CD4-positive, CD25-positive, alpha-beta regulatory T cell (primary cell): ENCODE measurements around the gene MRPS27. TPM values are rescaled to one million over a fixed set of nuclear protein-coding genes. Genes with fewer than 3 reads are reported as not detected.

Experiments
- ATAC-seq, 2 donors: fragments of 150-1000 bp; cut with Tn5 transposase; one replicate each; pipeline ENCODE4 v1.10.0; 2021; ENCODE audit warnings: low read depth in 2 of 2, moderate number of reproducible peaks in 2 of 2, moderate library complexity in 1 of 2
- DNase-seq, 3 donors: peaks; one replicate each; pipeline versions ENCODE4 v3.0.0 to v3.0.0-alpha.2; 2012 to 2022; ENCODE audit warnings: mixed read lengths in 1 of 3
- H3K27ac ChIP-seq: one replicate; pipeline ENCODE4 v1.7.0; 2013; ENCODE audit warnings: mild to moderate bottlenecking, low read length; ENCODE audit not compliant: insufficient read depth, poor library complexity, severe bottlenecking
- H3K27me3 ChIP-seq: one replicate; pipeline ENCODE4 v1.7.0; 2013; ENCODE audit warnings: low read length; ENCODE audit not compliant: control insufficient read depth, insufficient read depth
- H3K36me3 ChIP-seq: one replicate; pipeline ENCODE4 v1.7.0; 2013; ENCODE audit warnings: mild to moderate bottlenecking, low read length, moderate library complexity; ENCODE audit not compliant: control insufficient read depth, insufficient read depth
- H3K4me1 ChIP-seq: 2 replicates; pipeline ENCODE4 v1.7.0; 2013; ENCODE audit warnings: mild to moderate bottlenecking, low read length; ENCODE audit not compliant: insufficient read depth, control insufficient read depth, poor library complexity, severe bottlenecking
- H3K4me3 ChIP-seq: one replicate; pipeline ENCODE4 v1.7.0; 2013; ENCODE audit warnings: low read depth, mild to moderate bottlenecking, low read length, moderate library complexity
- H3K9me3 ChIP-seq, 2 experiments: 1 replicate in 1 of 2; 2 replicates in 1 of 2; pipeline ENCODE4 v1.7.0; 2013; ENCODE audit warnings: low read length in 2 of 2, mild to moderate bottlenecking in 1 of 2, moderate library complexity in 1 of 2; ENCODE audit not compliant: control insufficient read depth in 2 of 2
- H3K27ac Mint-ChIP-seq, 3 donors: one replicate each; pipeline ENCODE4 v1.8.0; 2020 to 2022; ENCODE audit warnings: mild to moderate bottlenecking in 3 of 3, mixed read lengths in 3 of 3, moderate library complexity in 2 of 3
- H3K27me3 Mint-ChIP-seq: one replicate; pipeline ENCODE4 v1.8.0; 2022; ENCODE audit warnings: mild to moderate bottlenecking, mixed read lengths
- H3K36me3 Mint-ChIP-seq: one replicate; pipeline ENCODE4 v1.8.0; 2020; ENCODE audit warnings: mixed read lengths
- H3K4me1 Mint-ChIP-seq, 4 donors: one replicate each; pipeline ENCODE4 v1.8.0; 2020 to 2022; ENCODE audit warnings: mixed read lengths in 4 of 4, mild to moderate bottlenecking in 1 of 4
- H3K4me3 Mint-ChIP-seq, 4 donors: one replicate each; pipeline ENCODE4 v1.8.0; 2020 to 2022; ENCODE audit warnings: mild to moderate bottlenecking in 4 of 4, mixed read lengths in 4 of 4, moderate library complexity in 3 of 4
- H3K9me3 Mint-ChIP-seq, 7 donors: one replicate each; pipeline ENCODE4 v1.8.0; 2020 to 2022; ENCODE audit warnings: mixed read lengths in 7 of 7, mild to moderate bottlenecking in 3 of 7, moderate library complexity in 2 of 7
- polyA plus RNA-seq, 4 donors: library from polyadenylated mRNA; unstranded; fragments of 300-500 nt; fragmentation: Illumina TruSeq; gene quantifications; one replicate each; pipeline ENCODE4 v1.2.3, GENCODE V29; 2021
- total RNA-seq: library from RNA; stranded (reverse); gene quantifications from one replicate; pipeline ENCODE4 v1.2.3, GENCODE V29; 2022

The MRPS27 gene
- total and polyA plus RNA-seq, 5 donors from 2014 or later: 36.2 to 53.1 (median 42.5) TPM

DNA sequence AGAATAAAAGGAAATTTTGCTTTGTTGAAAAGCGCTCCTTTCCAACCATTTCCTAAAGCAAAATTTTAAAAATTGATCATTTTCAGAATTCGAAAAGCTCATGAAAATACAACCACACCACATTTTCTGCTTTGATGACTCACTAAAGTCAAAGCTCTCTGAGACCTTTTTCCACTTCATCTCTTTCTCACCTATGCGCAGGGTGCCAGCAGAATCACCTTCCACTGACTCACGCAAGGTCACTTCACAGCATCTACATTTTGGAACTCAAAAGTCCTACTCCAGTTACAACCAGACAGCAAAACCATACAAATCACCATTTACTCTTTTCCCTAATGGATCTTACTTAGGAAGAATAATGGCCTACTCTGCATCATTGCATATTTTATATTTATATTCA, 106.6 kb downstream of the MRPS27 start:
- peaks cover 8% of the 10 kb centered on the region for H3K36me3 ChIP-seq
- H3K4me3 ChIP-seq: no peak overlapping the region
- H3K4me3 Mint-ChIP-seq: no peak overlapping the region
- H3K9me3 ChIP-seq: no peaks in the 10 kb centered on the region
- peaks cover 12% of the 10 kb centered on the region for H3K36me3 Mint-ChIP-seq
- H3K4me1 Mint-ChIP-seq: peaks cover 0 to 4% (median 0%) of the 10 kb centered on the region in 4 donors
- H3K27me3 ChIP-seq: no peaks in the 10 kb centered on the region
- ATAC-seq (no peak), DNase-seq (no peak)
- H3K9me3 Mint-ChIP-seq: peaks cover 0 to 1% (median 0%) of the 10 kb centered on the region in 7 donors
- H3K27ac ChIP-seq: no peak overlapping the region
- H3K27ac Mint-ChIP-seq: no peak overlapping the region
- no peaks in the 10 kb centered on the region for H3K27me3 Mint-ChIP-seq
- no peaks in the 10 kb centered on the region for H3K4me1 ChIP-seq

DNA sequence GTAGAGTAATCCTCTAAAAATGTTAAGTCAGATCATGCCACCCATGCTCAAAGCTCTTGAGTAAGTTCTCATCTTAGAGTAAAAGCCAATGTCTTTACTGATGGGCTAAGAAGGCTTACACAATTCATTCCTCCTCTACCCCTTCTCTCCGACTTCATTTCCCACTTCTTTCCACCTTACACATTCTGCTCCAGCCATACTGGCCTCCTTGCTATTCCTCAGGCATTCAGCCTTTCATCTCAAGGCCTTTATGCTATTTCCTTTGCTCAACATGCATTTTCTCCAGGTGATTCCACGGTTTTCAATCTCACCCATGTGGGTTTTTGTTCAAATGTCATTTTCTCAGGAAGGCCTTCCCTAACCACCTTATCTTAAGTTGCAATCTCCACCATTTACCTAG, 107.9 kb downstream of the MRPS27 start:
- H3K4me1 Mint-ChIP-seq: peaks cover 0 to 4% (median 0%) of the 10 kb centered on the region in 4 donors
- no peaks in the 10 kb centered on the region for H3K36me3 ChIP-seq
- ATAC-seq: no peak
- H3K27me3 Mint-ChIP-seq: no peaks in the 10 kb centered on the region
- DNase-seq: no peak
- no peak overlapping the region for H3K27ac ChIP-seq
- H3K27ac Mint-ChIP-seq: no peak overlapping the region
- H3K9me3 ChIP-seq: no peaks in the 10 kb centered on the region
- no peak overlapping the region for H3K4me3 Mint-ChIP-seq
- no peak overlapping the region for H3K4me3 ChIP-seq
- no peaks in the 10 kb centered on the region for H3K9me3 Mint-ChIP-seq
- H3K27me3 ChIP-seq: no peaks in the 10 kb centered on the region
- H3K4me1 ChIP-seq: no peaks in the 10 kb centered on the region
- peaks cover 3% of the 10 kb centered on the region for H3K36me3 Mint-ChIP-seq

DNA sequence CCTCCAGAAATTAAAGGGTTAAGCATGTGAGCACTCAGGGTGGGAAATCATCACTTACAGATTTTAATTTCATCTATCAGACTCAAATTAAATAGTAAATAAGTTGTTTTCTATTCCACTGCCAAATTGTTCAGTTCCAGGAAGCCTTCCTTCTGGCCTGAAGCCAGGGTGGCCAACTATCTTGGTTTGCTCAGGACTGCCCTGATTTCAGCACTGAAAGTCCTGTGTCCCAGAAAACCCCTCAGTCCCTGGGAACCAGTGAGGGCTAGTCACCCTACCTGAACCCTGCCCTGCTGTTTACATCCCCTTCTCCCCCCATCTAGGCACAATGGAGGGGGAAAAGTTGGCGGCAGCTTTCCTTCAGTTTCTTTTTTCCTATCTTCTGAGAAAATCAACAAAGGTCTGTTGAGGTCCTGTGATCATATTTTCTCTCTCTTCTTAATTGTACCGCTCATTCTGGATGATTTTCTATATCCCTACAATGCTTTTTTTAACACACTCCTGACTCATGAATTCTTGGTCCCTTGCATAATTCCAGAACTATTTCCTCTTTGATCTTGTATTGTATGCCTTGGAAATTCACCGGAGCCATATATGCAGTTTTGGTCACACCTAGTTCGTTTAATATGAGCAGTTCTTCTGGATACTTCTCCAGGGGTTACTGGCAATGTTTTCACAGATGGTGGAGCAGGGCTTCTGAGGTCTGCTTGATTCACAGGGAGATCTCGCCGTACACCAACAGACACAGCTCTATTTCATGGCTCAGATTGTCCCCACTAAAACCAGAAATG, 109.0 kb downstream of the MRPS27 start:
- Histone ChIP-seq H3K4me1 (no peaks in the 10 kb centered on the region), H3K4me3 (no peak overlapping the region), H3K27ac (no peak overlapping the region), H3K9me3 (no peaks in the 10 kb centered on the region), H3K27me3 (no peaks in the 10 kb centered on the region), H3K36me3 (no peaks in the 10 kb centered on the region)
- Mint-ChIP-seq H3K27me3 (no peaks in the 10 kb centered on the region), H3K4me3 (no peak overlapping the region), H3K27ac (no peak overlapping the region), H3K36me3 (peaks cover 1% of the 10 kb centered on the region), H3K4me1 (peaks cover 0 to 4% (median 2%) of the 10 kb centered on the region in 4 donors), H3K9me3 (no peaks in the 10 kb centered on the region)
- DNase-seq (no peak), ATAC-seq (no peak)

DNA sequence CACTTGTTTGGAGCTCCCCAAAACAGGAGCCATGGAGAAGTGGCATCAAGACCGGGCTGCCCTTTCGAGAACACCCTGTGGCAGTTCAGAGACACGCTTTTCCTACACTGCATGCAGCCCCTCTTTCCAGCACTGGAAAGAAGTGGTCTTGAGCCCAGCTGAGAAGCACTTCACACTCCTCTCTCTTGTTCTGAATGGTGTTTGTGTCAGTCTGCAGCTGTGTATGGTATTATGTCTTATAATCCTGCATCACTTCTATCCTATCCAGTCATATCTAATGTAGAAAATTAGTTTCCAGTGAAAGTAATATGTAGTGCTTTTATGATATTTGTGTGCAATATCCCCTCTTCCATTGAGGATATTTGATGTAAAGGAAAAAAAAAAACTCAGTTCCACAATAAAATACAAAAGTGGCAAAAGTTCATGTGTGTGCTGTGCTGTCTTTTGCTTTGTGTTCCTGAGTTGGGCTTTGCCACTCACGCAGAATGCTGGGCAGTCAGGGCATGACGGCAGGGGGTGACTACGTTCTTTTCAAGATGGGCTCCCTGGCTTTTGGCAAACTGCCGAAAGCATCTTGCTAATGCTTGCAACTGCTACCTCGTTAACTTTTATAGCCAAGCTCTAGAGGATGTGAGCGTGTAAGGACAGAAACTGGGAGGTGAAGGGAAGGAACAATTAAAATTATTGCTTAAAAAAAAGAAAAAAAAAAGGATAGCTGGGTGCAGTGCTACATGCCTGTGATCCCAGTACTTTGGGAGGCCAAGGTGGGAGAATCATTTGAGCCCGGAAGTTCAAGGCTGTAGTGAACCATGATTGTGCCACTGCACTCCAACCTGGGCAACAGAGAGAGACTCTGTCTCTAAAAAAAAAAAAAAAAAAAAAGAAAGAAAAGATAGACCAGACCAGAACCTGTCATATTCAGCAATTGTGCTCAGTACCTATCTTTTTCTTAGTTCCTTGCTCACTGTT, 110.6 kb downstream of the MRPS27 start:
- Histone ChIP-seq H3K27ac (no peak overlapping the region), H3K27me3 (no peaks in the 10 kb centered on the region), H3K9me3 (no peaks in the 10 kb centered on the region), H3K4me3 (no peak overlapping the region), H3K36me3 (no peaks in the 10 kb centered on the region), H3K4me1 (no peaks in the 10 kb centered on the region)
- Mint-ChIP-seq H3K9me3 (no peaks in the 10 kb centered on the region), H3K4me3 (no peak overlapping the region), H3K4me1 (peaks cover 0 to 5% (median under 1%) of the 10 kb centered on the region in 4 donors), H3K27me3 (no peaks in the 10 kb centered on the region), H3K36me3 (peaks cover 4% of the 10 kb centered on the region), H3K27ac (no peak overlapping the region)
- ATAC-seq (no peak), DNase-seq (no peak)

DNA sequence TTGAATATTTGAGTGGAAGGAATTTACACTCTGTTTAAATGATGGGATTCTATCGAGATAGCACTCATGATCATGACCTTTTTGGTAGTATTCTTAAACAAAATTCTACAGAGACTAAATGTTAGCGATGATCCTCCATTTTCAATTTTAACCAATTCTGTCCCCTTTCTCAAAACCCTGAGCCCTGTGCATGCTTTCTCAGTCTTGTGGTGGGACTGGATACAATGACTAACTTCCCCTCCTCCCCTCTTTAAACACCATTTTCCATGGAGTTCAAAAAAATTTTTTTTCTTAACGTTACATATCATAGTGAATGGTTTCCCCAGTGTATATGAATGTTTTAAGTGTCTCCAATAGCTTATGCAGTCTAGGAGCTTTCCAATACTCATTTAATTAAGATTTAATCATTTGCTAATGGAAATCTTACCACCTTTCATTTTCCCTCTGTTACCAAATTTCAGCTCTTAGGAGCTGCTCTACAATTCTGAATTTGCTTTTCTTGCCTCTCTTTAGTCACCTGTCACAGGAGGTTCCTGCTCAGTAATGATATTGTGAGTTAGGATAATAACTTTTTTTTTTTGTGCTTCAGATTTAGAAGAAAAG, 111.6 kb downstream of the MRPS27 start:
- Histone ChIP-seq H3K4me3 (no peak overlapping the region), H3K9me3 (no peaks in the 10 kb centered on the region), H3K4me1 (no peaks in the 10 kb centered on the region), H3K27me3 (no peaks in the 10 kb centered on the region), H3K36me3 (no peaks in the 10 kb centered on the region), H3K27ac (no peak overlapping the region)
- H3K36me3 Mint-ChIP-seq: peaks cover 4% of the 10 kb centered on the region
- H3K27me3 Mint-ChIP-seq: no peaks in the 10 kb centered on the region
- peaks cover 0 to 5% (median 0%) of the 10 kb centered on the region in 4 donors for H3K4me1 Mint-ChIP-seq
- H3K27ac Mint-ChIP-seq: peak overlapping the region in 1 of 3 donors; percentile 44
- no peak overlapping the region for H3K4me3 Mint-ChIP-seq
- ATAC-seq (no peak), DNase-seq (no peak)
- no peaks in the 10 kb centered on the region for H3K9me3 Mint-ChIP-seq

DNA sequence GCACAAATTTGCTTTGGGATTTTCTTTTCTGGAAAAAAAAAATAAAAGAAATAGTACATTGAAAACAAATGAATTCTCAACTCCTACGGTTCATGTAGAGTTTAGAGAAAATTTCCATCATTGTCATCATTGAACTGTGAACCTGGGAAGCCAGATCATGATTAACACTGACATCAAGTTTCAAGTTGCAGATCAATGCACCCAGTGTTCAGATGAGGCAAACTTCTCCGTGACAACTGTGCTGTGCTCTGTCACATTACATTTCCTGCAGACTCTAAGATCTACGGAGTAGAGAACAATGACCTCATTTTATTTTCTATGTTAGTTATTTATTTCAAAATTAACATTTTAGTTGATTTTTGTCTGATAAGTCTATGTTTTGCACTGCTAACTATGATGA, 113.0 kb downstream of the MRPS27 start:
- H3K36me3 Mint-ChIP-seq: peaks cover 4% of the 10 kb centered on the region
- H3K27me3 ChIP-seq: no peaks in the 10 kb centered on the region
- H3K27ac Mint-ChIP-seq: no peak overlapping the region
- no peaks in the 10 kb centered on the region for H3K4me1 ChIP-seq
- no peaks in the 10 kb centered on the region for H3K27me3 Mint-ChIP-seq
- H3K9me3 ChIP-seq: no peaks in the 10 kb centered on the region
- H3K4me1 Mint-ChIP-seq: peaks cover 0 to 5% (median 0%) of the 10 kb centered on the region in 4 donors
- ATAC-seq (no peak), DNase-seq (no peak)
- H3K9me3 Mint-ChIP-seq: no peaks in the 10 kb centered on the region
- H3K4me3 ChIP-seq: no peak overlapping the region
- no peak overlapping the region for H3K4me3 Mint-ChIP-seq
- H3K27ac ChIP-seq: no peak overlapping the region
- H3K36me3 ChIP-seq: no peaks in the 10 kb centered on the region

DNA sequence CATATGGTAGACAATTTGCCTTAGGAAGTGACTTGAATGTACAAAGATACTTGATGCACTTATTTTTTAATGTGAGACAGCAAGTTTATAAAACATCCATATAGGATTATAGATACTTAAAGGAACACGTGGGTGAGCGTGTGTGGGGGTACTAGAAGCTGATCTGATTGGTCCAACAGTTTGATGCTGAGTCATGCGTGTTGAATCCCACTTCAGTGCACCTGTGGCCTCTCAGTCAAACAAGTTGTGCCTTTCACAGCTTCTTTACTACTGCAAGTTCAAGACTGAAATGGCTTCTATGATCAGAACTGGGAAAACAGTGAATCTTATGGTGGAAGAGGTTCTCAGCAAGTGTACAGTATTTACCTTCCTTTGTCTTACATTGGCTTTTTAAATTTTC, 113.9 kb downstream of the MRPS27 start:
- Histone ChIP-seq H3K27ac (no peak overlapping the region), H3K4me3 (no peak overlapping the region), H3K36me3 (no peaks in the 10 kb centered on the region), H3K27me3 (no peaks in the 10 kb centered on the region), H3K9me3 (no peaks in the 10 kb centered on the region), H3K4me1 (no peaks in the 10 kb centered on the region)
- Mint-ChIP-seq H3K36me3 (peaks cover 4% of the 10 kb centered on the region), H3K4me1 (peaks cover 0 to 5% (median 0%) of the 10 kb centered on the region in 4 donors), H3K27me3 (no peaks in the 10 kb centered on the region), H3K27ac (no peak overlapping the region), H3K4me3 (no peak overlapping the region), H3K9me3 (no peaks in the 10 kb centered on the region)
- no peak for ATAC-seq
- DNase-seq: no peak
